SU-DHL-6 (cell line): ENCODE results near the gene USP30.

Experiments
- EZH2phosphoT487 ChIP-seq: fragments of 200-600 bp; sonication (generic), shearing (Covaris generic); conservative IDR thresholded peaks from 2 replicates; pipeline ENCODE4 v1.6.1; 2018; ENCODE audit warnings: mild to moderate bottlenecking, antibody characterized with exemption, low read length, moderate library complexity, mixed read lengths
- TF ChIP-seq, protein P1 (sequence below): fragments of 200-600 bp; sonication (generic); IDR thresholded peaks from one replicate; pipeline ENCODE4 v1.5.1; 2017; ENCODE audit warnings: antibody characterized with exemption, mild to moderate bottlenecking, low read length, moderate library complexity; ENCODE audit not compliant: insufficient read depth, poor library complexity, severe bottlenecking

- TF ChIP-seq, protein P1, sequence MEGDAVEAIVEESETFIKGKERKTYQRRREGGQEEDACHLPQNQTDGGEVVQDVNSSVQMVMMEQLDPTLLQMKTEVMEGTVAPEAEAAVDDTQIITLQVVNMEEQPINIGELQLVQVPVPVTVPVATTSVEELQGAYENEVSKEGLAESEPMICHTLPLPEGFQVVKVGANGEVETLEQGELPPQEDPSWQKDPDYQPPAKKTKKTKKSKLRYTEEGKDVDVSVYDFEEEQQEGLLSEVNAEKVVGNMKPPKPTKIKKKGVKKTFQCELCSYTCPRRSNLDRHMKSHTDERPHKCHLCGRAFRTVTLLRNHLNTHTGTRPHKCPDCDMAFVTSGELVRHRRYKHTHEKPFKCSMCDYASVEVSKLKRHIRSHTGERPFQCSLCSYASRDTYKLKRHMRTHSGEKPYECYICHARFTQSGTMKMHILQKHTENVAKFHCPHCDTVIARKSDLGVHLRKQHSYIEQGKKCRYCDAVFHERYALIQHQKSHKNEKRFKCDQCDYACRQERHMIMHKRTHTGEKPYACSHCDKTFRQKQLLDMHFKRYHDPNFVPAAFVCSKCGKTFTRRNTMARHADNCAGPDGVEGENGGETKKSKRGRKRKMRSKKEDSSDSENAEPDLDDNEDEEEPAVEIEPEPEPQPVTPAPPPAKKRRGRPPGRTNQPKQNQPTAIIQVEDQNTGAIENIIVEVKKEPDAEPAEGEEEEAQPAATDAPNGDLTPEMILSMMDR = no peak
- no peak for TF ChIP-seq EZH2phosphoT487
Observed at GRCh38 chr12:109036975-109037374, 15.4 kb upstream of the USP30 start.
